Keratinocyte (primary cell): ENCODE data around the gene TBC1D30. TPM values are rescaled to one million over a fixed set of nuclear protein-coding genes. Genes with fewer than 3 reads are reported as not detected.

Source experiments
- DNase-seq: peaks from one replicate; pipeline ENCODE4 v3.0.0-alpha.2; 2011; ENCODE audit warnings: low read depth, missing footprints, low spot score
- FAIRE-seq: peaks from 2 replicates; lab custom pipeline; 2011; peaks lifted over from hg19 to GRCh38; lab: Jason Lieb, UNC
- H2AFZ ChIP-seq: 2 replicates; pipeline ENCODE4 v1.6.0; 2012; ENCODE audit warnings: low read length, control low read depth, inconsistent platforms; ENCODE audit not compliant: control insufficient read depth
- H3K27ac ChIP-seq: 2 replicates; pipeline ENCODE4 v1.5.1; 2011; ENCODE audit warnings: low read length; ENCODE audit not compliant: control insufficient read depth, insufficient read depth
- H3K27me3 ChIP-seq: 3 replicates; pipeline ENCODE4 v1.6.0; 2011; ENCODE audit warnings: low read length; ENCODE audit not compliant: control insufficient read depth, insufficient read depth; ENCODE audit errors: extremely low read depth
- H3K36me3 ChIP-seq, 2 experiments: 2 replicates in 1 of 2; 3 replicates in 1 of 2; pipeline ENCODE4 v1.5.1; 2011; ENCODE audit warnings: low read length in 2 of 2, mild to moderate bottlenecking in 1 of 2; ENCODE audit not compliant: control insufficient read depth in 2 of 2, insufficient read depth in 2 of 2; ENCODE audit errors: extremely low read depth in 1 of 2
- H3K4me1 ChIP-seq: 3 replicates; pipeline ENCODE4 v1.5.1; 2011; ENCODE audit warnings: low read length; ENCODE audit not compliant: control insufficient read depth, insufficient read depth; ENCODE audit errors: extremely low read depth
- H3K4me2 ChIP-seq: 3 replicates; pipeline ENCODE4 v1.6.0; 2011; ENCODE audit warnings: low read depth, low read length; ENCODE audit not compliant: control insufficient read depth, insufficient read depth; ENCODE audit errors: extremely low read depth
- H3K4me3 ChIP-seq, 3 experiments: fragments of 200-600 bp in 1 of 3; sonication (generic) in 1 of 3; 2 replicates in 2 of 3; 3 replicates in 1 of 3; pipeline ENCODE4 v1.5.1; 2011 to 2016; ENCODE audit warnings: low read length in 3 of 3, mild to moderate bottlenecking in 3 of 3, control low read depth in 2 of 3, inconsistent platforms in 1 of 3, low read depth in 1 of 3, mixed read lengths in 1 of 3, mixed run types in 1 of 3, moderate library complexity in 1 of 3; ENCODE audit not compliant: control insufficient read depth in 2 of 3, insufficient read depth in 2 of 3; ENCODE audit errors: extremely low read depth in 1 of 3
- H3K79me2 ChIP-seq: 2 replicates; pipeline ENCODE4 v1.6.0; 2012; ENCODE audit warnings: low read length; ENCODE audit not compliant: control insufficient read depth, insufficient read depth
- H3K9ac ChIP-seq: 3 replicates; pipeline ENCODE4 v1.6.0; 2011; ENCODE audit warnings: low read length; ENCODE audit not compliant: control insufficient read depth, insufficient read depth; ENCODE audit errors: extremely low read depth
- H3K9me1 ChIP-seq: 3 replicates; pipeline ENCODE4 v1.6.0; 2011; ENCODE audit warnings: low read length; ENCODE audit not compliant: control insufficient read depth, insufficient read depth; ENCODE audit errors: extremely low read depth
- H3K9me3 ChIP-seq: 2 replicates; pipeline ENCODE4 v1.5.1; 2012; ENCODE audit warnings: low read depth, low read length; ENCODE audit not compliant: control insufficient read depth
- H4K20me1 ChIP-seq: 3 replicates; pipeline ENCODE4 v1.6.0; 2011; ENCODE audit warnings: low read length; ENCODE audit not compliant: control insufficient read depth, insufficient read depth; ENCODE audit errors: extremely low read depth
- EZH2 ChIP-seq: IDR thresholded peaks from one replicate; pipeline ENCODE4 v1.6.1; 2012; ENCODE audit warnings: inconsistent platforms, mild to moderate bottlenecking, low read length, moderate library complexity
- dilution Hi-C: fragments of 300-500 bp; cut with MboI; formaldehyde crosslinking; loops from one replicate; pipeline ENCODE4 v1.7.0; 2020; ENCODE audit warnings: low sequenced_read_pairs; ENCODE audit not compliant: extremely low pct_ligation_motif_present
- polyA plus RNA-seq, 5 experiments: library from polyadenylated mRNA; depleted of rRNA in 3 of 5; stranded (reverse) in 3 of 5; stranded (forward) in 1 of 5; unstranded in 1 of 5; fragments of >200 nt; gene quantifications; 1 replicate in 1 of 5; 2 replicates in 3 of 5; 3 replicates in 1 of 5; pipeline versions ENCODE4 v1.2.1 to v1.2.3, GENCODE V29; 2011 to 2012; ENCODE audit warnings: missing spikeins in 2 of 5, low read depth in 1 of 5, low replicate concordance in 1 of 5
- TF ChIP-seq, protein P1 (sequence below), 3 experiments: IDR thresholded peaks in 1 of 3; conservative IDR thresholded peaks in 1 of 3; optimal IDR thresholded peaks in 1 of 3; 2 replicates in 2 of 3; 3 replicates in 1 of 3; pipeline versions ENCODE3 to v1.5.1; 2011; ENCODE audit warnings: low read length in 3 of 3, mild to moderate bottlenecking in 3 of 3, moderate library complexity in 2 of 3, control low read depth in 1 of 3, inconsistent platforms in 1 of 3; ENCODE audit not compliant: insufficient read depth in 2 of 3; ENCODE audit errors: extremely low read depth in 1 of 3

The TBC1D30 gene
- polyA plus RNA-seq, 1 donor (not counting 4 experiments of a cell fraction or from before 2014, with no cell fraction given) = 0.50 TPM

GRCh38 chr12:64891629-64892028 is 67.2 kb downstream of the TBC1D30 start:
- dilution Hi-C loops = no loop called here
- no peak overlapping the region for H3K4me3 ChIP-seq
- no peaks in the 10 kb centered on the region for H3K9me1 ChIP-seq
- H3K9me3 ChIP-seq = no peaks in the 10 kb centered on the region
- H3K9ac ChIP-seq = no peak overlapping the region
- no peaks in the 10 kb centered on the region for H3K4me1 ChIP-seq
- no peaks in the 10 kb centered on the region for H3K36me3 ChIP-seq
- H3K27me3 ChIP-seq = peaks cover 18% of the 10 kb centered on the region
- TF ChIP-seq, protein P1, sequence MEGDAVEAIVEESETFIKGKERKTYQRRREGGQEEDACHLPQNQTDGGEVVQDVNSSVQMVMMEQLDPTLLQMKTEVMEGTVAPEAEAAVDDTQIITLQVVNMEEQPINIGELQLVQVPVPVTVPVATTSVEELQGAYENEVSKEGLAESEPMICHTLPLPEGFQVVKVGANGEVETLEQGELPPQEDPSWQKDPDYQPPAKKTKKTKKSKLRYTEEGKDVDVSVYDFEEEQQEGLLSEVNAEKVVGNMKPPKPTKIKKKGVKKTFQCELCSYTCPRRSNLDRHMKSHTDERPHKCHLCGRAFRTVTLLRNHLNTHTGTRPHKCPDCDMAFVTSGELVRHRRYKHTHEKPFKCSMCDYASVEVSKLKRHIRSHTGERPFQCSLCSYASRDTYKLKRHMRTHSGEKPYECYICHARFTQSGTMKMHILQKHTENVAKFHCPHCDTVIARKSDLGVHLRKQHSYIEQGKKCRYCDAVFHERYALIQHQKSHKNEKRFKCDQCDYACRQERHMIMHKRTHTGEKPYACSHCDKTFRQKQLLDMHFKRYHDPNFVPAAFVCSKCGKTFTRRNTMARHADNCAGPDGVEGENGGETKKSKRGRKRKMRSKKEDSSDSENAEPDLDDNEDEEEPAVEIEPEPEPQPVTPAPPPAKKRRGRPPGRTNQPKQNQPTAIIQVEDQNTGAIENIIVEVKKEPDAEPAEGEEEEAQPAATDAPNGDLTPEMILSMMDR (optimal IDR thresholded peaks at IDR 0.05 in 1 of 3, IDR thresholded peaks at IDR 0.05 in 1 of 3, conservative IDR thresholded peaks at IDR 0.05 in 1 of 3; ENCODE audit: extremely low read depth in 1 of 3, insufficient read depth in 2 of 3, low read length in 3 of 3) = no peak
- TF ChIP-seq EZH2 = no peak
- no peaks in the 10 kb centered on the region for H3K79me2 ChIP-seq
- no peak overlapping the region for H3K4me2 ChIP-seq
- no peak overlapping the region for H3K27ac ChIP-seq
- H4K20me1 ChIP-seq = no peaks in the 10 kb centered on the region
- no peak overlapping the region for H2AFZ ChIP-seq
- FAIRE-seq = no peak
- no peak for DNase-seq

DNA sequence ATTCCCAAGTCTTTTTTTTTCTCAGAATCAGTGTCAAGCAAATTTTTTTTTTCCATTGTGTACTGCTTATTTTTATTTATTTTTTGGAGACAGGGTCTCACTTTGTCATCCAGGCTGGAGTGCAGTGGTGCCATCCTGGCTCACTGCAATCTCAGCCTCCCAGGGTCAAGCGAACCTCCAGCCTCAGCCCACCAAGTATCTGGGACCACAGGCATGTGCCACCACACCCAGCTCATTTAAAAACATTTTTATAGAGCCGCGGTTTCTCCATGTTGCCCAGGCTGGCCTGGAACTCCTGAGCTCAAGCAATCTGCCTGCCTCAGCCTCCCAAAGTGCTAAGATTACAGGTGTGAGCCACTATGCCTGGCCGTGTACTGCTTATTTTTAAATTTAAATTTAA is 68.1 kb downstream of the TBC1D30 start:
- FAIRE-seq (no peak), DNase-seq (no peak)
- dilution Hi-C loops = no loop called here
- H3K9ac ChIP-seq = no peak overlapping the region
- no peaks in the 10 kb centered on the region for H3K9me3 ChIP-seq
- no peak overlapping the region for H3K27ac ChIP-seq
- H3K4me3 ChIP-seq = no peak overlapping the region
- TF ChIP-seq, protein P1 (optimal IDR thresholded peaks at IDR 0.05 in 1 of 3, IDR thresholded peaks at IDR 0.05 in 1 of 3, conservative IDR thresholded peaks at IDR 0.05 in 1 of 3; ENCODE audit: extremely low read depth in 1 of 3, insufficient read depth in 2 of 3, low read length in 3 of 3) = no peak
- TF ChIP-seq EZH2 = no peak
- no peaks in the 10 kb centered on the region for H3K9me1 ChIP-seq
- H3K27me3 ChIP-seq = peaks cover 18% of the 10 kb centered on the region
- no peaks in the 10 kb centered on the region for H3K36me3 ChIP-seq
- no peaks in the 10 kb centered on the region for H3K79me2 ChIP-seq
- no peaks in the 10 kb centered on the region for H3K4me1 ChIP-seq
- no peak overlapping the region for H3K4me2 ChIP-seq
- H2AFZ ChIP-seq = no peak overlapping the region
- H4K20me1 ChIP-seq = no peaks in the 10 kb centered on the region
